PC-3 (cell line): ENCODE measurements around the gene ST6GALNAC1. TPM values are rescaled to one million over a fixed set of nuclear protein-coding genes. Genes with fewer than 3 reads are reported as not detected.

Experiments used
- ATAC-seq: fragments of 200-7000 bp; cut with Tn5 transposase; 2 replicates; pipeline ENCODE4 v1.9.1; 2020; ENCODE audit warnings: mild to moderate bottlenecking, moderate library complexity
- BruUV-seq: library from RNA; stranded (reverse); fragments of 400-500 nt; replicated peaks from 2 replicates; lab custom pipeline; 2021; lab: Mats Ljungman, UMichigan
- CTCF ChIA-PET: fragments of 300-600 bp; sonication (Branson Sonifier 250); formaldehyde crosslinking; loops from one replicate; lab custom pipeline; 2022; ENCODE audit warnings: antibody characterized with exemption; lab: Charles Lee
- POLR2A ChIA-PET: fragments of 300-600 bp; sonication (Branson Sonifier 250); formaldehyde crosslinking; loops from one replicate; lab custom pipeline; 2022; ENCODE audit warnings: antibody characterized with exemption; ENCODE audit not compliant: unreplicated experiment; lab: Charles Lee
- DNase-seq: peaks from one replicate; pipeline ENCODE4 v3.0.0-alpha.2; 2015
- H2AFZ ChIP-seq: fragments of 300-600 bp; sonication (generic); 2 replicates; pipeline ENCODE4 v1.6.0; 2016; ENCODE audit warnings: antibody characterized with exemption, low read length
- H3F3A ChIP-seq: fragments of 300-600 bp; sonication (generic); one replicate; pipeline ENCODE4 v1.6.0; 2017; ENCODE audit warnings: antibody characterized with exemption, low read length, control low read depth, mild to moderate bottlenecking; ENCODE audit not compliant: unreplicated experiment
- H3K27ac ChIP-seq: fragments of 300-600 bp; sonication (generic); 2 replicates; pipeline ENCODE4 v1.5.1; 2016; ENCODE audit warnings: mild to moderate bottlenecking, low read length
- H3K27me3 ChIP-seq: fragments of 300-600 bp; sonication (generic); 2 replicates; pipeline ENCODE4 v1.6.1; 2016; ENCODE audit warnings: low read length, mixed read lengths
- H3K36me3 ChIP-seq: fragments of 300-600 bp; sonication (generic); 2 replicates; pipeline ENCODE4 v1.6.1; 2016; ENCODE audit warnings: low read depth, mixed run types, low read length, mixed read lengths
- H3K4me1 ChIP-seq: fragments of 300-600 bp; sonication (generic); 2 replicates; pipeline ENCODE4 v1.5.1; 2016; ENCODE audit warnings: low read length; ENCODE audit not compliant: insufficient read depth
- H3K4me2 ChIP-seq: fragments of 300-600 bp; sonication (generic); 2 replicates; pipeline ENCODE4 v1.6.0; 2016; ENCODE audit warnings: low read length
- H3K4me3 ChIP-seq: fragments of 300-600 bp; sonication (generic); 2 replicates; pipeline ENCODE4 v1.5.1; 2016; ENCODE audit warnings: mild to moderate bottlenecking, low read length, mixed read lengths
- H3K79me2 ChIP-seq: fragments of 300-600 bp; sonication (generic); 2 replicates; pipeline ENCODE4 v1.6.1; 2017; ENCODE audit warnings: low read length, mixed read lengths
- H3K9ac ChIP-seq: fragments of 300-600 bp; sonication (generic); 2 replicates; pipeline ENCODE4 v1.6.0; 2016; ENCODE audit warnings: mild to moderate bottlenecking, low read length
- H3K9me2 ChIP-seq: fragments of 300-600 bp; sonication (generic); replicated peaks from 2 replicates; pipeline ENCODE4 v1.6.1; 2016; ENCODE audit warnings: mixed run types, low read length, mixed read lengths
- H3K9me3 ChIP-seq: fragments of 300-600 bp; sonication (generic); 2 replicates; pipeline ENCODE4 v1.6.1; 2016; ENCODE audit warnings: low read length, mixed read lengths
- H4K20me1 ChIP-seq: fragments of 300-600 bp; sonication (generic); 2 replicates; pipeline ENCODE4 v1.6.1; 2016; ENCODE audit warnings: low read length, mixed read lengths
- EZH2 ChIP-seq: fragments of 300-600 bp; sonication (generic); IDR thresholded peaks from one replicate; pipeline ENCODE4 v1.6.1; 2017; ENCODE audit warnings: antibody characterized with exemption, mild to moderate bottlenecking, low read length; ENCODE audit not compliant: unreplicated experiment
- EZH2phosphoT487 ChIP-seq: fragments of 300-600 bp; sonication (generic); IDR thresholded peaks from 2 replicates; pipeline ENCODE4 v1.6.1; 2018; ENCODE audit warnings: mild to moderate bottlenecking, antibody characterized with exemption, low read length, borderline replicate concordance
- intact Hi-C: fragments of 100-400 bp; cut with micrococcal nuclease; formaldehyde crosslinking; loops from 2 replicates; pipeline ENCODE4 v1.9.0; 2023
- total RNA-seq: library from RNA; depleted of rRNA; stranded (reverse); fragments of >200 nt; gene quantifications from 2 replicates; pipeline ENCODE4 v1.2.3, GENCODE V29; 2014
- TF ChIP-seq, protein P1 (sequence below): fragments of 300-600 bp; sonication (generic); conservative IDR thresholded peaks from 2 replicates; pipeline ENCODE4 v1.5.1; 2017; ENCODE audit warnings: antibody characterized with exemption, low read depth, mild to moderate bottlenecking, low read length

ST6GALNAC1 gene
- total RNA-seq, 1 experiment from 2014 or later, result 4.1 TPM

GRCh38 chr17:76687298-76688164, 44.0 kb upstream of the ST6GALNAC1 start:
- H3F3A ChIP-seq, result no peaks in the 10 kb centered on the region
- no peak overlapping the region; the same call in 1 of the 2 replicates for H3K4me3 ChIP-seq
- H3K9ac ChIP-seq, result no peak overlapping the region
- H3K79me2 ChIP-seq, result no peaks in the 10 kb centered on the region
- no TSS peak for BruUV-seq
- H3K36me3 ChIP-seq, result no peaks in the 10 kb centered on the region
- H3K9me3 ChIP-seq, result no peaks in the 10 kb centered on the region
- H3K4me2 ChIP-seq, result peak overlapping the region; percentile 58
- no peak for ATAC-seq
- no peaks in the 10 kb centered on the region for H4K20me1 ChIP-seq
- no peaks in the 10 kb centered on the region for H3K27me3 ChIP-seq
- H3K4me1 ChIP-seq, result peaks cover 17% of the 10 kb centered on the region
- no peak for DNase-seq
- H2AFZ ChIP-seq, result no peak overlapping the region
- TF ChIP-seq EZH2 (no peak), EZH2phosphoT487 (no peak)
- TF ChIP-seq, protein P1, sequence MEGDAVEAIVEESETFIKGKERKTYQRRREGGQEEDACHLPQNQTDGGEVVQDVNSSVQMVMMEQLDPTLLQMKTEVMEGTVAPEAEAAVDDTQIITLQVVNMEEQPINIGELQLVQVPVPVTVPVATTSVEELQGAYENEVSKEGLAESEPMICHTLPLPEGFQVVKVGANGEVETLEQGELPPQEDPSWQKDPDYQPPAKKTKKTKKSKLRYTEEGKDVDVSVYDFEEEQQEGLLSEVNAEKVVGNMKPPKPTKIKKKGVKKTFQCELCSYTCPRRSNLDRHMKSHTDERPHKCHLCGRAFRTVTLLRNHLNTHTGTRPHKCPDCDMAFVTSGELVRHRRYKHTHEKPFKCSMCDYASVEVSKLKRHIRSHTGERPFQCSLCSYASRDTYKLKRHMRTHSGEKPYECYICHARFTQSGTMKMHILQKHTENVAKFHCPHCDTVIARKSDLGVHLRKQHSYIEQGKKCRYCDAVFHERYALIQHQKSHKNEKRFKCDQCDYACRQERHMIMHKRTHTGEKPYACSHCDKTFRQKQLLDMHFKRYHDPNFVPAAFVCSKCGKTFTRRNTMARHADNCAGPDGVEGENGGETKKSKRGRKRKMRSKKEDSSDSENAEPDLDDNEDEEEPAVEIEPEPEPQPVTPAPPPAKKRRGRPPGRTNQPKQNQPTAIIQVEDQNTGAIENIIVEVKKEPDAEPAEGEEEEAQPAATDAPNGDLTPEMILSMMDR, result no peak
- ChIA-PET CTCF (no interaction called here), POLR2A (no interaction called here)
- H3K9me2 ChIP-seq, result no peaks in the 10 kb centered on the region
- intact Hi-C loops, result loop anchor here (1.0 kb wide), 1 partner anchor 28 kb away; no protein-coding TSS in a partner anchor
- H3K27ac ChIP-seq, result peak overlapping the region; percentile 80; the same call in 1 of the 2 replicates

DNA sequence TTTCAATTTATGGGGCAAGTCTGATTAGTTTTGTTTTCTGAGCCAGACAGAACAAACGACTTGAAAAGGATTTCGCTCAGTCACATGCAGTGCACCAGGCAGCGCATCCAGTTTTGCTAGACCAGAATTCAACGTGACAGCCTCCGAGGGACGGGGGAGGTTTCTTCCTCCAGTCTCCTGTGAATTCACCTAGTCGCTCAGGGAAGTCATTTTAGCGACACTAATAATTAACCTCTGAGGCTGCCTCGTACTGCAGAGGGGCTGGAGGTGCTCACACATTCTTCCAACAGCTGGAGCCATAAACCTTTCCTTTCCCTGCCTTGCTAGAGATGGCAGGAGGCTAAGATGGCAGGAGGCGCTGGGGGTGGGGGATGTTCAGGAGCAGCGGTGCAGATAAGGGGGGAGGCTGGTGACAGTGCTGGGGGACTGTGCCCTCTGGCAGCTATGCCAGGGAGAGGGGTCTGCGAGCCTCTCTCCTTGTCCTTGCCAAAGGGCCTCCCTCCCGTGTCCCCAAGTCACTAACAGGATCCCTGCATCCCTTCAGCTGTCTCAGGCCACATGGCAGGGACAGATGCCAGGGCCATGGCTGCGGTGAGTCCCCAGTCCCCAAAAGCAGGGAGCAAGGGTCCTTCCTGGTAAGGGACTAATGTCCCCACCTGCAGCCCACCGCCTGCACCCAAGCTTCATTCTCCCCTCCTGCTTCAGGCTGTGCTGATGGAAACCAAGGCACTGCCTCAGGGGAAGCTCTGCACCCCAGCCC, 43.2 kb upstream of the ST6GALNAC1 start:
- Histone ChIP-seq H4K20me1 (no peaks in the 10 kb centered on the region), H3K79me2 (no peaks in the 10 kb centered on the region), H2AFZ (no peak overlapping the region), H3K27ac (no peak overlapping the region), H3K4me1 (peaks cover 17% of the 10 kb centered on the region), H3K4me2 (no peak overlapping the region), H3K4me3 (no peak overlapping the region), H3K9ac (no peak overlapping the region), H3F3A (no peaks in the 10 kb centered on the region), H3K27me3 (no peaks in the 10 kb centered on the region), H3K9me3 (no peaks in the 10 kb centered on the region), H3K36me3 (no peaks in the 10 kb centered on the region), H3K9me2 (no peaks in the 10 kb centered on the region)
- intact Hi-C loops, result no loop called here
- TF ChIP-seq EZH2phosphoT487 (no peak), EZH2 (no peak)
- TF ChIP-seq, protein P1, result no peak
- ATAC-seq (no peak), DNase-seq (no peak)
- ChIA-PET CTCF (no interaction called here), POLR2A (no interaction called here)
- BruUV-seq, result no TSS peak
